Common myeloid progenitor, CD34-positive (primary cell): ENCODE measurements around the gene KCNT2.

Experiments
- CTCF ChIA-PET: fragments of 350-600 bp; sonication (Branson Sonifier 250); formaldehyde crosslinking; loops from one replicate; lab custom pipeline; 2021; ENCODE audit warnings: antibody characterized with exemption; lab: Charles Lee
- POLR2A ChIA-PET: fragments of 350-600 bp; sonication (Branson Sonifier 250); formaldehyde crosslinking; loops from one replicate; lab custom pipeline; 2021; ENCODE audit warnings: antibody characterized with exemption; lab: Charles Lee
- DNase-seq, 3 donors: peaks; one replicate each; pipeline versions ENCODE4 v3.0.0 to v3.0.0-alpha.2; 2013
- H3K27ac ChIP-seq, 2 experiments: 1 replicate in 1 of 2; 2 replicates in 1 of 2; pipeline ENCODE4 v1.7.0; 2013; ENCODE audit warnings: inconsistent platforms in 2 of 2, low read length in 2 of 2, mild to moderate bottlenecking in 2 of 2, low read depth in 1 of 2, moderate library complexity in 1 of 2; ENCODE audit not compliant: severe bottlenecking in 2 of 2, insufficient read depth in 1 of 2, poor library complexity in 1 of 2
- H3K27me3 ChIP-seq, 5 experiments: replicated peaks in 2 of 5; 1 replicate in 3 of 5; 2 replicates in 2 of 5; pipeline versions ENCODE4 v1.6.1 to v1.7.0; 2013; ENCODE audit warnings: low read length in 4 of 5, mild to moderate bottlenecking in 2 of 5, moderate library complexity in 2 of 5, inconsistent platforms in 1 of 5; ENCODE audit not compliant: insufficient read depth in 5 of 5, control insufficient read depth in 4 of 5
- H3K36me3 ChIP-seq, 4 experiments: 1 replicate in 2 of 4; 2 replicates in 2 of 4; pipeline versions ENCODE4 v1.6.1 to v1.7.0; 2013; ENCODE audit warnings: low read length in 3 of 4, control low read depth in 1 of 4, mild to moderate bottlenecking in 1 of 4; ENCODE audit not compliant: control insufficient read depth in 4 of 4, insufficient read depth in 4 of 4
- H3K4me1 ChIP-seq, 4 experiments: 1 replicate in 3 of 4; 2 replicates in 1 of 4; pipeline versions ENCODE4 v1.6.1 to v1.7.1; 2013; ENCODE audit warnings: low read length in 3 of 4, mild to moderate bottlenecking in 3 of 4, control low read depth in 1 of 4, inconsistent platforms in 1 of 4, moderate library complexity in 1 of 4; ENCODE audit not compliant: control insufficient read depth in 4 of 4, insufficient read depth in 4 of 4; ENCODE audit errors: control extremely low read depth in 1 of 4
- H3K4me3 ChIP-seq, 7 experiments: 1 replicate in 4 of 7; 2 replicates in 3 of 7; pipeline versions ENCODE4 v1.5.1 to v1.7.0; 2013; ENCODE audit warnings: mild to moderate bottlenecking in 7 of 7, low read length in 6 of 7, moderate library complexity in 6 of 7, inconsistent platforms in 2 of 7, low read depth in 2 of 7, control low read depth in 1 of 7; ENCODE audit not compliant: insufficient read depth in 4 of 7, control insufficient read depth in 1 of 7; ENCODE audit errors: extremely low read depth in 1 of 7
- H3K9me3 ChIP-seq, 5 experiments: 1 replicate in 4 of 5; 2 replicates in 1 of 5; pipeline versions ENCODE4 v1.6.1 to v1.7.1; 2013; ENCODE audit warnings: low read length in 4 of 5, mild to moderate bottlenecking in 2 of 5, inconsistent platforms in 1 of 5, low read depth in 1 of 5, moderate library complexity in 1 of 5; ENCODE audit not compliant: control insufficient read depth in 4 of 5, insufficient read depth in 2 of 5; ENCODE audit errors: control extremely low read depth in 1 of 5
- WGBS: methylation state at CpG from one replicate; pipeline ENCODE4 v1.1.5; 2013; ENCODE audit not compliant: insufficient coverage; 5-methylcytosine and 5-hydroxymethylcytosine counted together

KCNT2 gene

DNA sequence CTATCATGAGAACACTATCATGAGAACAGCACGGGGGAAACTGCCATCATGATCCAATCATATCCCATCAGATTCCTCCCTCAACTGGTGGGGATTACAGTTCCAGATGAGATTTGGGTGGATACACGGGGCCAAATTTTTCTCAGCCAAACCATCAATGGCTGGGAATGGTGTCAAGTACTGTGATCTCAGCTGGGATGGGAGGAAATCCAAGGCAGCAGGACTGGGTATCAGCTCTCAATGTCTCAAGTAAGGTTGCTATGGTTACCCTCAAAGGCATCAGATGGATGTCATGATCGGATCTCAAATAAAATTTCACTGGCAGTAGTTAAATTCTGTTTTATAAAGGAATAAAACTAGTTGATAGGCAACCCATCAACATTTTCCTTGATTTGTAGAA is 399.0 kb downstream of the KCNT2 start:
- H3K36me3 ChIP-seq, result no peaks in the 10 kb centered on the region
- ChIA-PET CTCF (no interaction called here), POLR2A (no interaction called here)
- WGBS, result 100% methylated on average over 2 of the region's 3 CpGs
- H3K9me3 ChIP-seq, result peaks cover 0 to 2% (median 0%) of the 10 kb centered on the region in 5 experiments
- no peaks in the 10 kb centered on the region for H3K4me1 ChIP-seq
- DNase-seq, result no peak
- no peak overlapping the region for H3K4me3 ChIP-seq
- no peak overlapping the region for H3K27ac ChIP-seq
- no peaks in the 10 kb centered on the region for H3K27me3 ChIP-seq

DNA sequence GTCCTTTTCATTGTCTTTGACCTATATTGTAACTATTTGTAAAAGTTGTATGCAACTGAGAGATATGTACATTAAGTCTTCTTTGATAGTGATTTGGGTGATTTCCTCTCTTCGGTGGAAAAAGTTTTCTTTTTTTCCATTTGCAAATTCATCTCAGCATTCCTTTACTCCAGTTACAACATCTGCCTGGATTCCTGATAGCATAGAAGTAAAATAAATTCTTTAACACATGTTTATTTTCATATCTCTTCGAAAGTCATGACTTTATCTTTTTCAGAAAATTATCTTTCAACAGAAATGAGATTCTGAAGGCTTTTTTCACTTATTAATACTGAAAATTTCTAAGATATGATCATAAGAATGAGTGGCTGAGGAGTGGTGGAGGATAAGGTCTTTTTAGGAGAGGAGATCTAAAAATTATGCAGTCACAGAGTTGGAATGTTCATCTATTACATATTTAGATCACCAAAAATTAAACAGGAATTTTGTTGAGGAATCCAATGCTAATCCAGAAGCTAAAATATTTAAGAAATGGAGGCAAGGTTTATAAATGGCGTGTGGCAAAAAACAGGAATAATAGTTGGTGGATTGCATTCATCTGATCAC is 400.5 kb downstream of the KCNT2 start:
- H3K36me3 ChIP-seq, result no peaks in the 10 kb centered on the region
- no peak overlapping the region for H3K27ac ChIP-seq
- ChIA-PET CTCF (no interaction called here), POLR2A (no interaction called here)
- H3K4me3 ChIP-seq, result no peak overlapping the region
- H3K4me1 ChIP-seq, result no peaks in the 10 kb centered on the region
- WGBS, result 100% methylated on average over 1 of the region's 3 CpGs
- H3K27me3 ChIP-seq, result no peaks in the 10 kb centered on the region
- peaks cover 0 to 2% (median 0%) of the 10 kb centered on the region in 5 experiments for H3K9me3 ChIP-seq
- no peak for DNase-seq

DNA sequence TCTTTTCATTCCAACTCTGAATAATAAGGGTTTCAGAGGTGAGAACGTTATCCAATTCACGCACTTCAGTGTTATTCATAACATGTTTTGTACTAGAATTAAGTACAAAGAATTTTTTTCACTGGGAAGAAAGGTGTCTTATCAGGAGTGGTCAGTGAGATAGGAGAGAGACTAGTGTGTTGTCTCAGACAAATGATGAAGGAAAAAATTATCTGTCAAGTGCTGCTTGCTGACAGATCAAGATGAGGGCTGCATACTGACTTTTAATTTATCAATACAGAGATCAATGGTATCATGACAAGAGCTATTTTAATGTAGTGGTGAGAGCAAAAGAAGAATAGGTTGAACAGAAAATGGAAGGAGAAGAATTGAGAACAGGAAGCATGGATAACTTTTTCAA is 402.4 kb downstream of the KCNT2 start:
- no CpG with 5 or more reads among the region's 2 CpGs for WGBS
- Histone ChIP-seq H3K4me3 (no peak overlapping the region), H3K36me3 (no peaks in the 10 kb centered on the region), H3K27me3 (no peaks in the 10 kb centered on the region), H3K27ac (no peak overlapping the region), H3K4me1 (no peaks in the 10 kb centered on the region), H3K9me3 (peaks cover 0 to 2% (median 0%) of the 10 kb centered on the region in 5 experiments)
- ChIA-PET CTCF (no interaction called here), POLR2A (no interaction called here)
- DNase-seq, result no peak

DNA sequence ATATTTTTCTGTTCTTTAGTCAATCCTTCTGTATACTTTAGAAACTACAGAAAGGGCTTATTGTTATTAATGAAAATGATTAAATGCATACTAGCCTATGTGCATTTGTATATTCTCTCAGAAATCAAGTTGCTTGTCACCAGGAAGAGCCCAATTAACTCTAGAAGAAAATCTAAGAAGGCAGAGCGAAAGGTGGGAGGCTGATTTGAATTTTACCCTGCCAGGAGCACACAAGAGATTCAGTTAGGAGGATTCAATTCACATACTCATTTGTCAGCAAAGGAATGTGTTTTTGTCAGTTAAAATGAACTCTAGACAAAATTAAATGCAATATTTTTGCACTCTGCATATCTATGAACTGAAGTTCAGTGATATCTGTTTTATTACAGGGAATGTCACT is 411.8 kb downstream of the KCNT2 start:
- H3K4me3 ChIP-seq, result no peak overlapping the region
- no peaks in the 10 kb centered on the region for H3K36me3 ChIP-seq
- H3K9me3 ChIP-seq, result peaks cover 0 to under 1% (median 0%) of the 10 kb centered on the region in 5 experiments
- H3K4me1 ChIP-seq, result no peaks in the 10 kb centered on the region
- ChIA-PET CTCF (no interaction called here), POLR2A (no interaction called here)
- H3K27me3 ChIP-seq, result no peaks in the 10 kb centered on the region
- no peak overlapping the region for H3K27ac ChIP-seq
- no peak for DNase-seq
- WGBS, result 100% methylated on average over 1 of the region's 1 CpG

DNA sequence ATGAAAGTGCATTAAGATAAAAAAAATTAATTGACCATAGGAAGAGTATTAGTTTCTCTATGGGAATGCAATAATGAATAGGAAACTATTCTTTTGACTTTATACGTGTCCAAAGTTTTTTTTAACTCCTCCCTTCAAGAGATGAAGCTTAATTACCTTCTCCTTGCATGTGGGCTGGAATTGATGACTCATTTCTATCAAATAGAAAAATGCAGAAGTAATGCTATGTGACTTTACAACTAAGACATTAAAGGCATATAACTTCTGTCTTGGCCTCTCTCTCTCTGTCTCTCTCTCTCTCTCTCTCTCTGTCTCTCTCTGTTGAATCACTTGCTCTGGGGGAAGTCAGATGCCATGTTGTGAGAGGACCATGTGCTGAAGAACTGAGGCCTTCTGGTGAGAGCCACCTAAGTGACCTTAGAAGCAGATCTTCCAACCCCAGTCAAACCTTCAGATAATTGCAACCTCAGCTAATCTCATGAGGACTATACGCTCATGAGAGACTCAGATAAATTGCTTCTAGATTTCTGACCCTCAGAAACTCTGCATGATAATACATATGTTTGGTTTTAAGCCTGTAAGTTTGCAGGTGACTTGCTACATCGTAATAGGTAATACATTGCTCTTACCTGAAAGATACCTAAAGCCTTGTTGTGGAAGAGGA is 414.2 kb downstream of the KCNT2 start:
- Histone ChIP-seq H3K27me3 (no peaks in the 10 kb centered on the region), H3K4me3 (no peak overlapping the region), H3K9me3 (peaks cover 0 to 1% (median 0%) of the 10 kb centered on the region in 5 experiments), H3K27ac (no peak overlapping the region), H3K4me1 (no peaks in the 10 kb centered on the region), H3K36me3 (no peaks in the 10 kb centered on the region)
- POLR2A ChIA-PET, result no interaction called here
- peak in 2 of 3 donors; percentile 32 to 60 for DNase-seq
- WGBS, result no CpG with 5 or more reads among the region's 3 CpGs
- CTCF ChIA-PET, result no interaction called here

DNA sequence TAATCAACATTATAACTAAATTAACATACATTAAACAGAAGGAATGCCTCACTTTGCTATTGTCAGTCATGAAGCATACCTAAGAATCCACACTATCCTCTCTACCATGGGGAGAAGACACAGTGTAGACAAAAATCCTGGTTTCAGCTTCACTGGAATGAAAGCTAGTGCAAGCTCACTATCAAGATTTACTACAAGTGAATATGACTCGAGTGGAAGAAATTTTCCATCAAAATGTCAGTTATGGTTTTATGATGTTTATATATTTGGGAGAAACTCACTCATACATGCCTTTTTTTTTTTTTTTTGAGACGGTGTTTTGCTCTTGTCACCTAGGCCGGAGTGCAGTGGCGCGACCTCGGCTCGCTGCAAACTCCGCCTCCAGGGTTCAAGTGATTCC is 424.3 kb downstream of the KCNT2 start:
- WGBS, result no CpG with 5 or more reads among the region's 8 CpGs
- ChIA-PET CTCF (interaction anchor here (0.5 kb wide), 1 partner anchor 225 kb away, joined by 3 read pairs; no protein-coding TSS in a partner anchor), POLR2A (no interaction called here)

DNA sequence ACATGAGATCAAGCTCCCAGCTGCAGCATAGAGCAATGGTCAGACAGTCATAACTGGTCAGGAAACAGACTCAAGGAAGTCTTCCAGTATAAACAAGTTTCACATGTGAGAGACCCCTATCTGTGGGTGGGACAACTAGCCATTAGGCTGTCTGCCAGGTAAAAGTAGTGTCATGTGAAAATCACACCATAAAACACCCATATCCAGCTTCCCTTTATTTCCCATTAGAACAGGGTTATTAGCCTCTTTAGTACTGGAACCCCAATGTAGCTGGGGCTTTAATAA is 426.7 kb downstream of the KCNT2 start:
- POLR2A ChIA-PET, result no interaction called here
- H3K9me3 ChIP-seq, result peaks cover 0 to 1% (median 0%) of the 10 kb centered on the region in 5 experiments
- no peak for DNase-seq
- no peaks in the 10 kb centered on the region for H3K27me3 ChIP-seq
- no peaks in the 10 kb centered on the region for H3K36me3 ChIP-seq
- H3K27ac ChIP-seq, result no peak overlapping the region
- H3K4me1 ChIP-seq, result no peaks in the 10 kb centered on the region
- no peak overlapping the region for H3K4me3 ChIP-seq
- CTCF ChIA-PET, result interaction anchor here (1.0 kb wide), 1 partner anchor 12 kb away, joined by 3 read pairs; no protein-coding TSS in a partner anchor

More for the DNA sequence above, 424.3 kb downstream of the KCNT2 start:
- Histone ChIP-seq H3K36me3 (no peaks in the 10 kb centered on the region), H3K9me3 (peaks cover 0 to 1% (median 0%) of the 10 kb centered on the region in 5 experiments), H3K27me3 (no peaks in the 10 kb centered on the region), H3K4me3 (no peak overlapping the region), H3K27ac (no peak overlapping the region), H3K4me1 (no peaks in the 10 kb centered on the region)
- no peak for DNase-seq
